ENCODE measurements around the gene SPATA31D1. TPM values are rescaled to one million over a fixed set of nuclear protein-coding genes. Genes with fewer than 3 reads are reported as not detected.
A peak's percentile ranks its signal among the peaks of the same experiment; 100 is the strongest.

SPATA31D1 gene
- total RNA-seq, 1 donor from 2014 or later: not detected

DNA sequence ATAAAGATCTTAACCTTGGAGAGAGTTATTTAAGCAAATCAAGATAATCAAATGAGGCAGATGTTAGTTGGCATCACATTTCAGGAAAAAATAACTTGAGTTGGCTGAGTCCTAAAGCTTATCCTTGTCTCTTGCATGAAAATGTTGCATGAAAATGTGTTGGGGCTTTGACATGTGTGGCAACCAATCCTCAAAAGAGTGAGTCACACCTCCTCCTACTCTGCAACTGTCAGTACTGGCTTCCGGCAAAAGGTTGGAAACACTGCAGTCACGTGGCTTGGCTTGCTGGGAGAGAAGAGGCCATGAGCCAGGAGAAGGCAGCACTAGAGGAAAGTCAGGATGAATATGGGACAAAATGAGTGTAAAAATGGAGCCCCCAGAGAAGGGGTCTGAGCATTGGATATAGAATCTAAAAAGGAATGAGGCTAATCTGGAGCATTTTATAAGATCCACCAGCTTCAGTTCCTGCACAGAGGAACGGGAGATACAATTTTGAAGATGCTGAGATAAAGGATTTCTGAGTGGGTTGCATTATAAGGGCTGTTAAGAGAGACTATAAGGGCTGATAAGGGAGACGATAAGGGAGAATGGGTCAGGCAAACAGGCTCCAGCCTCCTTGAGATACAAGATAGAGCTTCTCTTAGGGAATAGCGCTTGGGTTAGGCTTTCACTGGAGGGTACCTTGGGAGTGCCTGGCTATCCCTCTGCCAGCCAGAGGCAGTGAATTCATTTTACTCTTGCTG is 43.1 kb downstream of the SPATA31D1 start:
- H3K4me1 ChIP-seq: no peaks in the 10 kb centered on the region
- no peak for DNase-seq (ENCODE audit: extremely low spot score in 2 of 2)
- H3K4me3 ChIP-seq: no peak overlapping the region
- TF ChIP-seq, protein P1, sequence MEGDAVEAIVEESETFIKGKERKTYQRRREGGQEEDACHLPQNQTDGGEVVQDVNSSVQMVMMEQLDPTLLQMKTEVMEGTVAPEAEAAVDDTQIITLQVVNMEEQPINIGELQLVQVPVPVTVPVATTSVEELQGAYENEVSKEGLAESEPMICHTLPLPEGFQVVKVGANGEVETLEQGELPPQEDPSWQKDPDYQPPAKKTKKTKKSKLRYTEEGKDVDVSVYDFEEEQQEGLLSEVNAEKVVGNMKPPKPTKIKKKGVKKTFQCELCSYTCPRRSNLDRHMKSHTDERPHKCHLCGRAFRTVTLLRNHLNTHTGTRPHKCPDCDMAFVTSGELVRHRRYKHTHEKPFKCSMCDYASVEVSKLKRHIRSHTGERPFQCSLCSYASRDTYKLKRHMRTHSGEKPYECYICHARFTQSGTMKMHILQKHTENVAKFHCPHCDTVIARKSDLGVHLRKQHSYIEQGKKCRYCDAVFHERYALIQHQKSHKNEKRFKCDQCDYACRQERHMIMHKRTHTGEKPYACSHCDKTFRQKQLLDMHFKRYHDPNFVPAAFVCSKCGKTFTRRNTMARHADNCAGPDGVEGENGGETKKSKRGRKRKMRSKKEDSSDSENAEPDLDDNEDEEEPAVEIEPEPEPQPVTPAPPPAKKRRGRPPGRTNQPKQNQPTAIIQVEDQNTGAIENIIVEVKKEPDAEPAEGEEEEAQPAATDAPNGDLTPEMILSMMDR (IDR thresholded peaks at IDR 0.05): no peak
- TF ChIP-seq POLR2AphosphoS5 (IDR thresholded peaks at IDR 0.05; ENCODE audit: insufficient read depth in 1 of 2, low read depth in 1 of 2): peak in 1 of 2 donors; percentile 76
- H3K36me3 ChIP-seq: no peaks in the 10 kb centered on the region
- no peak overlapping the region for H3K27ac ChIP-seq
- no peaks in the 10 kb centered on the region for H3K9me3 ChIP-seq
- H3K27me3 ChIP-seq: no peaks in the 10 kb centered on the region
- intact Hi-C loops (cut with DNase I): no loop called here

DNA sequence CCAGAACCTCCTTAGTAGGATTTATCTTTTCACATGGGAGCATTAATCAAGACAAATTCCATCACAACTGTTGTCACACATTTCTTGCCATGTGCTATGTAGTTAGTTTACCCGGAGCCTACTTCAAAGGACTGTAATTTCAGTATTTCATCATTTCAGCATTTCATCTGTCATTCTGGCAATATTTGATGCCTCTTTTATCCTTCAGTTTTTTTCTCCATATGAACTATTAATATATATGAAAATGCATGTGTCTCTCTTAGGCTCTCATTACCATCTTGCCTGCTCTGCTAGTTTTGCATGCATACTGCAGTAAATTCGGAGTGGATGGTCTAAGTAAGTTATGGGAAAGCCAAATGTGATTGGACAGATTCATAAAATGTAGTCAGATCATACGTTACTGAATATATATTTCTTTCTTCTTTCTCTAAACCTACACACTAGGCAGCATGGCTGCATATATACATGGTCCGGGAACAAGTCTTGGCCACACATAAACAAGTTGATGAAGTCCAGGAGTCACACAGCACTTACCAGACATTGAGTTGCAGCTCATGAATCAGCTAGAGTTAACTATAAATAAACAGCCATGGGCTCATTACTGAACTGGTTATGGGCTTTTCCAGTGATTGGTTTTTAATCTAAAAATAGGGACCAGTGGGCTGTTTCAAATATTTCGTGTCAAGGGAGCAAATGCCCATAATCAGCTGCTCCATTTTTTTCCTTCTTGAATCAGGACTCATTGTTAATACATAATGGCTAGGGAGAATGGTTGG is 46.6 kb downstream of the SPATA31D1 start:
- intact Hi-C loops (cut with DNase I): no loop called here
- Histone ChIP-seq H3K27ac (no peak overlapping the region), H3K27me3 (no peaks in the 10 kb centered on the region), H3K4me3 (no peak overlapping the region), H3K36me3 (no peaks in the 10 kb centered on the region), H3K4me1 (no peaks in the 10 kb centered on the region), H3K9me3 (no peaks in the 10 kb centered on the region)
- DNase-seq (ENCODE audit: extremely low spot score in 2 of 2): no peak
- TF ChIP-seq POLR2A (IDR thresholded peaks at IDR 0.05): no peak
- TF ChIP-seq POLR2AphosphoS5 (IDR thresholded peaks at IDR 0.05; ENCODE audit: insufficient read depth in 1 of 2, low read depth in 1 of 2): no peak
- TF ChIP-seq, protein P1 (IDR thresholded peaks at IDR 0.05): no peak

DNA sequence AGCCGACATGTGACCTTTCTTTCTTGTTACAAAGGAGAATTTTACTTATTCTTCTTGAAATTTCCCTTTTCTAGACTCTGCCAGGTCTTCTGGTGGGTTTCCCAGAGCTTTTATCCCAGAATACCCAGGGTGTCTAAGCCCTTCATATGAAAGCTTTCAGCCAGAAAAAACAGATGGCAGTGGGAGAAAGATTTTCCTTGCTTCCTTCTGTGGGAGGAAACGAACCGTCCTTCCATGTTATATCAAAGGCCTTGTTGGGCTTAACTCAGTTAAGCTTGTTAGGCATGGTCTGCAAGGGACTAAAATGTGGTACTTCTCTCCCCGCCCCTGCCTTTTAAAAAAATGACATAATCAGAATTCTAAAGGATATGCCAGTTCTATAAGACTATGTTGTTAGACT is 47.5 kb downstream of the SPATA31D1 start:
- no peak for TF ChIP-seq POLR2AphosphoS5 (IDR thresholded peaks at IDR 0.05; ENCODE audit: insufficient read depth in 1 of 2, low read depth in 1 of 2)
- TF ChIP-seq, protein P1 (IDR thresholded peaks at IDR 0.05): no peak
- no peak for TF ChIP-seq POLR2A (IDR thresholded peaks at IDR 0.05)
- Histone ChIP-seq H3K4me1 (no peaks in the 10 kb centered on the region), H3K27me3 (no peaks in the 10 kb centered on the region), H3K9me3 (no peaks in the 10 kb centered on the region), H3K27ac (no peak overlapping the region), H3K36me3 (no peaks in the 10 kb centered on the region), H3K4me3 (no peak overlapping the region)
- intact Hi-C loops (cut with DNase I): no loop called here
- no peak for DNase-seq (ENCODE audit: extremely low spot score in 2 of 2)

DNA sequence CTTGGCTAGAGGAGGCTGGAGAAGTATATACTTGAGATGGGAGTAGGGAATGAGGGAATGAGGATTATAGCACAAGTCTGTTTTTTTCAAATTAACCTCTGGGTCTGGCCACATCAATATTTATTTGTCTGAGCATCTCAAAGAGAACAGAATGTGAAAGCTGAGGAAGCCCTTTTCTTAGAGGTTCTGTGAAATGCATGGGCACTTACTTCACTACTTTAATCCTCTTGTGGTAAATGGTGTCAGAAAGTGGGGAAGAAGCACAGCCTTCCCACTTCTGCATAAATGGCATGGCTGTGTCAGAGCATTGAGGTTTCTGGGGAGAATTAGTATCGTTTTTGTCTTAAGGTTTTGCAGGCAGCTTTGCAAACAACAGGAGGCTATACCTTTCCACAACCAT is 48.6 kb downstream of the SPATA31D1 start:
- Histone ChIP-seq H3K27ac (no peak overlapping the region), H3K4me3 (no peak overlapping the region), H3K36me3 (no peaks in the 10 kb centered on the region), H3K27me3 (no peaks in the 10 kb centered on the region), H3K4me1 (no peaks in the 10 kb centered on the region), H3K9me3 (no peaks in the 10 kb centered on the region)
- intact Hi-C loops (cut with DNase I): no loop called here
- TF ChIP-seq POLR2AphosphoS5 (IDR thresholded peaks at IDR 0.05; ENCODE audit: insufficient read depth in 1 of 2, low read depth in 1 of 2): no peak
- TF ChIP-seq POLR2A (IDR thresholded peaks at IDR 0.05): no peak
- TF ChIP-seq, protein P1 (IDR thresholded peaks at IDR 0.05): no peak
- DNase-seq (ENCODE audit: extremely low spot score in 2 of 2): no peak

DNA sequence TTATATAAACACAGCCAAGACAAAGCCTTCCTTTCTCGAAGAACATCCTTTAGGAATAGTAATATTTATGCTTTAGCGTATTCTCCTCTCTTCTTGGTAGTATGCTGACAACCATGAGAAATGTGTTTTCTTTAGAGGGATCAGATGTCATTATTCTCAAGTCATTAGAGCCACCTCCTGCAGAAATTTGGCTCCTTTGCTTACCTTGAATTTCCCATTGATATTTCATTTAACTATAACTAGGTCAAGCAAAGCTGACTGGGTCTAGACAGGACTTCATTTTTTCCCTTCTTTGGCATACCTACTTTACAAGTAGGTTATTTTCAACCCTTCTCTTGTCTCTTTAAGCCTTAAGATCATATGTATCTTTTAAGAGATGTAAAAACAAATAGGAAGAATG is 50.3 kb downstream of the SPATA31D1 start:
- Histone ChIP-seq H3K36me3 (no peaks in the 10 kb centered on the region), H3K9me3 (no peaks in the 10 kb centered on the region), H3K4me1 (no peaks in the 10 kb centered on the region), H3K27ac (no peak overlapping the region), H3K27me3 (no peaks in the 10 kb centered on the region), H3K4me3 (no peak overlapping the region)
- intact Hi-C loops (cut with DNase I): no loop called here
- DNase-seq (ENCODE audit: extremely low spot score in 2 of 2): no peak
- TF ChIP-seq POLR2A (IDR thresholded peaks at IDR 0.05): no peak
- TF ChIP-seq, protein P1 (IDR thresholded peaks at IDR 0.05): no peak
- no peak for TF ChIP-seq POLR2AphosphoS5 (IDR thresholded peaks at IDR 0.05; ENCODE audit: insufficient read depth in 1 of 2, low read depth in 1 of 2)
